ENCODE data around the gene COX7A2. TPM values are rescaled to one million over a fixed set of nuclear protein-coding genes. Genes with fewer than 3 reads are reported as not detected.

COX7A2 gene
- total and polyA plus RNA-seq, 2 of the 13 experiments (the other 11 are each of a cell fraction or from before 2014, with no cell fraction given): 407 to 556 TPM

GRCh38 chr6:75204217-75204958 lies 39.2 kb downstream of the COX7A2 start (continued):
- TF ChIP-seq ZNF318 (CRISPR knock-in tag; IDR thresholded peaks at IDR 0.05) (no peak), MYNN (CRISPR knock-in tag; IDR thresholded peaks at IDR 0.05; ENCODE audit: low read depth) (no peak), TGIF2 (CRISPR knock-in tag; IDR thresholded peaks at IDR 0.05) (no peak), NFIC (IDR thresholded peaks at IDR 0.05; ENCODE audit: low read length) (no peak), TBL1XR1 (IDR thresholded peaks at IDR 0.05; ENCODE audit: borderline replicate concordance, low read length, partially characterized antibody) (no peak)
- TF ChIP-seq, protein P1, sequence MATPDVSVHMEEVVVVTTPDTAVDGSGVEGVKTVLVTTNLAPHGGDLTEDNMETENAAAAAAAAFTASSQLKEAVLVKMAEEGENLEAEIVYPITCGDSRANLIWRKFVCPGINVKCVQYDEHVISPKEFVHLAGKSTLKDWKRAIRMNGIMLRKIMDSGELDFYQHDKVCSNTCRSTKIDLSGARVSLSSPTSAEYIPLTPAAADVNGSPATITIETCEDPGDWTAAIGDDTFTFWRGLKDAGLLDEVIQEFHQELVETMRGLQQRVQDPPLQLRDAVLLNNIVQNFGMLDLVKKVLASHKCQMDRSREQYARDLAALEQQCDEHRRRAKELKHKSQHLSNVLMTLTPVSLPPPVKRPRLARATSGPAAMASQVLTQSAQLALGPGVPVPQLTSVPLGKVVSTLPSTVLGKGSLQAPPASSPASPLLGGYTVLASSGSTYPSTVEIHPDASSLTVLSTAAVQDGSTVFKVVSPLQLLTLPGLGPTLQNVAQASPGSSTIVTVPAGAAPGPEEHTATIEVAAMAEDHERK (CRISPR knock-in tag; IDR thresholded peaks at IDR 0.05; ENCODE audit: low read depth): no peak

Data from HepG2 (cell line).